HG02973 (cell line): ENCODE data around the gene MARCHF3.
"Not testable (repeated sequence)": the region's sequence is repeated elsewhere in the genome, so short reads cannot be mapped to it uniquely, and the experiment has no call there.

ENCODE experiments used
- ATAC-seq: cut with Tn5 transposase; IDR thresholded peaks from one replicate; pipeline ENCODE4 v1.9.1; 2021; ENCODE audit warnings: moderate library complexity; ENCODE audit not compliant: unreplicated experiment

The MARCHF3 gene, protein sequence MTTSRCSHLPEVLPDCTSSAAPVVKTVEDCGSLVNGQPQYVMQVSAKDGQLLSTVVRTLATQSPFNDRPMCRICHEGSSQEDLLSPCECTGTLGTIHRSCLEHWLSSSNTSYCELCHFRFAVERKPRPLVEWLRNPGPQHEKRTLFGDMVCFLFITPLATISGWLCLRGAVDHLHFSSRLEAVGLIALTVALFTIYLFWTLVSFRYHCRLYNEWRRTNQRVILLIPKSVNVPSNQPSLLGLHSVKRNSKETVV

GRCh38 chr5:127030259-127031146, at the start of gene MARCHF3:
Gene MARCHF3 (minus strand): TSS chr5:127030558. CDS start chr5:126918171, 112,387 bp downstream.
- ATAC-seq, result peak; percentile 96

DNA sequence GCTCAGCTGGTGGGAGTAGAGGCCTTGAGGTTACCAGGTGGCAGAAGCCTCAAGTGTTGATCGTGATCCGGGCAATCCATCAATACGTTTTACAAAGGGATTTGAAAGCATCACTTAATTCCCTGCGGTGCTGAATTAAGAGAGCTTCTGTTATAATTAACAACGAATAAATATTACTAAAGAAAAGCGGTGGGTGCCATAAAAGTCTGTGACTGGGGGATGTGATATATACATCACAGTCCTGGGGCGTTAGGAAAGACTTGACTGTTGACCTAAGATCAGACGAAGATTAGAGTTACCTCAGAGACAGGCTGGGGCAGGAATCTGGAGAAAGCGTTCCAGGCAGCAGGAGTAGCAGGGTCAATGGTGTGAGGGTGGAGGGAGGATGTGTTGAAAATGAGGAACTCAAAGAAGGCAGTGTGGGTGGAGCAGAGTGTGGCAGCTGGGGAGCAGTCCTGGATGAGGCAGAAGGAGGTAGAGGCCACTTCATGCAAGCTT, 49.7 kb upstream of the MARCHF3 start:
- no peak for ATAC-seq

- ATAC-seq, result no peak
These were observed 47.0 kb upstream of the MARCHF3 start for GRCh38 chr5:127077366-127077765.

DNA sequence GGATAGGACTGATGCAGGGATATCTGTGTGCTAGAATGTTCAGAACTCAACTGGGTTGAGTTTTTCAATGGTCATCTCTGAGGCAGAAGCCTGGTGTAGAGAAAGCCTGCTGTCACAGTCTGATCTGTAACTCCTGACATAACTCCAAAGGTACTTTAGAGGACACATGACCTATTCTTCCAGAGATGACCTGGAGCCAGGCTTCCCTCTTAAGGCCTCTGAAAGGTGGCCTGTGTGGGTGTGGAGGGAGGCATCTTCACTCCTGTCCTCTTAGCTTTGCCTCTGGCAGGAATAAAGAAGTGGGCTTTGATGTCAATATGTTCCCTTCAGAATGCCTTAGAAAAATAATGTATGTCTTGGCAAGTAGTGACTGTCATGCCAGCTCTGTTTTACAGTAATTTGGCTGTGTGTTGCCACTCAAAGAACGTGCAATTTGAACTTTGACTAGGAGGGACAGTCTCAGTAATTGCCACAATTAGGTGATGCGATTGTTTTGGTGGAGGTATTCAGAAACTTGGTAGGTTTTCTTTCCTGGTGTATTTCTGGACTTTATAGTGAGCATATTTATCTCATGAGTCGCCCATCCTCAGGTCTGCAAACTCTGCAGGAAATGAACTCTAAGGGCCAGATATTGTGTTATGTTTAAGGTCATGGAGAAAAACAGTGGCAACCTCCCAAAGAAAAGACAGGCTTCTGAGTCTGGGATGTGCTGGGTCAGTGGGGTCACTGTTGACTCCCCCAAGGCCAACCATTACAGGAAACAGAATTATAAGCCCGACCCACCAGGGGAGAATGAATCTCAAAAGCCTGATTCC, 46.2 kb upstream of the MARCHF3 start:
- no peak for ATAC-seq

DNA sequence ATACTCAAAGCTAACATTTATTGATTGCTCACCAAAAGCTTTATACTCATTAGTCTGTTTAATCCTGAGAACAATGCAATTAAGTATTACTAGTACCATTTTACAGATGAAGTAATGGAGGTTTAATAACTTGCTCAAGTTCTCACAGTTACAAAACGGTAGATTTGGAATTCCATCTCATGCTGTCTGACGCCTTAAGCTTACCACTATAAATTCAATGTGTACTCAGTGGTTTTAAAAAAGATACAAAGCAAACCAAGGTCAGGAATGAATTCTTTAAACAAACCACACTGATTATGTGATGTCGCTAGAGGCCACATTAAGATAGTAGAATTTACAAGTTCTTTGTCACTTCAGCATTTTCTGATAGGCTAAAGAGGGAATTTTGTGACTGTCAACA, 44.1 kb upstream of the MARCHF3 start:
- ATAC-seq, result no peak

DNA sequence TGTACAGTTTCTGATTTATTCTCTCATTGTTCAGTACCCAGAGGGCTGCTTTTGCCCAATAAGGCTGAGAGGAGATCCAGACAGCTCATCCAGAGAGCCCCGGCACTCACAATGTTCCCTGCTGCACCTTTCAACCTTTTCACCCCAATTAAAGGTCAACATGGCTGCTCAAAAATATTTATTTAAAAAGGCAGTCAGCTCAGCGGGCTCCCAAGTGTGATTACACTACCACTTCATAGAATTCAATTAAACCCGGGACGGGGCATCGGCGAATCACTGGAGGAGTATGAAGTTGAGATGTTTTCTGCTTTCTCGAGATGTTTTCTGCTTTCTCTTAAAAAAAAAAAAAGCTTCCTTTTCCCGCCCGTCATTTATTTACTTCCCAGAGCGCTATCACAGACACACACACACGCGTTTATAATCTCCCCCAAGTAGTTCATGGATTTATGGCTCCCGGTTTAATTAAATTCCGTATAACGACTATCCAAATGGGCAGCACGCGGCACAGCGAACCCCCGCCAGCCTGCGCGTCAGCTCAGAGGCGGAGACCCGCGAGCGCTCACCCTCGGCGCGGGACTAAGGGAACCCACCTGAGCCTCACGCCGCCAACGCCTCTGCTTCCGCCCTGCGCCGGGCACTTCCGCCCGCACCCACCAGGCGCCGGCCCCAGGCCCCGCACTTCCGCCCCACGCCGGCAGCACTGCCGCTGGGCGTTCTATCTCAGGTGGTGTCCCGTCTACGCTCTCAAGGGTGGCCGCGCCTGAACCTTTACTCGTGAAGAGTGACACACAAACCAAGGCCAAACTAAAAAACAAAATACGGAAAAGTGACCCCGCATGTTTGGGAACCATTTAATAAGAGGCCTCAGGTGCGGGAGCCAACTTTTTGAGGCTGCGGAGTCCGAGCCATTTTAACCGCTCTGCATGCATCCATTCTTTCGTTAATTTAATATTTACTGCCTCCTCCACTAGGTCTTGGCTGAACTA, 42.8 kb upstream of the MARCHF3 start, which contains the start of gene C5orf63:
Gene C5orf63, minus strand, starts transcription at position 642 of the 986 bp plus-strand sequence. CDS start 14,507 bp downstream, outside the sequence.
- peak; percentile 99 for ATAC-seq

DNA sequence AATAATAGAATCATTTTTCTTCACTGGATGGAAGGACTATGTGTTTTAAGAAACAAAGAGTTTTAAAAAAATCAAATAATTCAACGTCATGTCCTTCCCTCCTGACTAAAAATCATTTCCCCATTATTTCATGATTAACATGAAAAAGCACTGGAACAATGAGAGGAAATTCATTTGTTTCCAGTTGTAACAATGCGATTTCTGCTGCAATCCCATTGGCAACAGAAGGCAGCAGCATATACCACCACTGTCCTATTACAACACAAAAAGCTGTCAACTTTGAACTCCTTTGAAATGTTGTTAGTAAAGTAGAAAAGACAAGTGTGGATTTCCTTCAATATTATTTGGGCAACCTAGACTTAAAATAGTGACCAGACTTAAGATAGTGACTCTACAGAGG, 39.9 kb upstream of the MARCHF3 start:
- no peak for ATAC-seq

- no peak for ATAC-seq
These were observed 38.3 kb upstream of the MARCHF3 start for GRCh38 chr5:127068493-127069214.

- no peak for ATAC-seq
These were observed 36.4 kb upstream of the MARCHF3 start for GRCh38 chr5:127066721-127067120.

DNA sequence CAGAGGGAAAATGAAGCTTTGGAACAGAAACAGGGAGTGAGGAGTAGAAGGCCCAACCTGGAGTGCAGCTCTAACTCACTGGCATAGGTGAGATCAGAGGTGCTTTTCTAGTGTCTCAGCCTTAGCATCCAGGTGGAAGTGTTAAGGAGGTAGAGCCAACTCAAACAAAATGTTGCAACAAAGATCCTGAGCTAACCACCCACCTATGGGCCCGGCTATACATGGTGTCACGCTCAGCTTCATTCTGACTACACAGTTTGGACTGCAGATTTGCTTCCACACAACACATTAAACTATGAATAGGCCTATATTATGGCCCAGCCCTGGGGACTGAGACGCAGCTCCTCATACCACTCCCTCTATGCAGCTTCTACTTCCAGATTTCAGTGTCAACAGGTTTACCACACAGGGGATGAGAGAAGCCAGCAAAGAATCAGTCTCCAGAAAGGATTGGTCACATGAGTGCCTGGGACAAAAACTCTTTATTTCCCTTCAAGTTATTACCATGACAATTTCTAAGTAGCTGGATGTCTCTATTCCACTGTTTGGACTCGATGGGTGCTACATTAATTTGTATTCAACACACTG, 34.0 kb upstream of the MARCHF3 start:
- no peak for ATAC-seq

DNA sequence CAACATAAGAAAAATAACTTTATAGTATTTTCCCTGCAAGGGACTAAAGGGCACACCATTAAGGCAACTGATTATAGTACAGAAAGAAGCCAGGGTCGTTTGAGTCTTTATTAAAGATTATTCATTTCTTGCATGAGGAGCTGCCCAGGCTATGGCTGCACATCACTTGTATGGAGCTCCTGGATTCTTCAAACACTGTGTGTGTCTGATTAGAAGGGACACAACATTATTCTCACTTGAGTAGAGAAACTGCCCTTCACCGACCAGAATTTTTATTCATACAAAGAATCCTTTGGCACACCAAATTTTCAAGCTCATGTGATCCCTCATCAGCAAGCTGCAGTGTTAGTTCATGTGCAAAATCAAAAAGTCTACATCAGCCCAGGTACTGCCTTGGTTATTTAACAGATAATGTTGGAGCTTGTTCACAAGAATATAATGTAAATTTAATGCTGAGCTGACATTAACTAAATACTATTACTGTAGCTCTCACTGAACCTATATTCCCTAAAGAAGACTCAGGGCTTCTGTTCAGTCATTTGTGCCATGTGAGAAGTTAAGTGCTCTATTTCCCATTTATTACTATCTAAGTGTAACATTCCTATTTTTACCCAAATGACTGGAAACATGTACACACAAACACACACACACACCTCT, 33.0 kb upstream of the MARCHF3 start:
- no peak for ATAC-seq

DNA sequence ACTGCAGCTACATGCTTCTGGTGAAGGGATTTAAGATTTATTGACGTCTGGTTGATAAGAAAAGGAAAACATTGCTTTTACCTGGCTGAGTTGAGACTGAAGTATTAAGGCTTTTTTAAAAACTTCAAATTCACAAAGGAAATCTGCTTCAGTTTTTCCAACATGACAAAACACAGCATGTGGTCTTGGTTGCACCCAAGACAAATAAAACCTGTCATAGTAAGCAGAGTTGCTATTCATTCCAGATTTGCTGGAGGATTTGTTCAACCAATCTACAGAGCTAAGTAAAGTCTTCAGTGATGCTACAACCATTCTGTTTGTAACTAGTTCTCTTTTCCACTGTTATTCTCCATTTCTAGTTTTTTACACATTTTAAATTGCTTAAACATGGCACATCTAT, 31.6 kb upstream of the MARCHF3 start:
- ATAC-seq, result no peak

GRCh38 chr5:127061537-127061936, 31.2 kb upstream of the MARCHF3 start:
- ATAC-seq, result no peak

- ATAC-seq, result no peak
These were observed 30.2 kb upstream of the MARCHF3 start for GRCh38 chr5:127060470-127060985.

DNA sequence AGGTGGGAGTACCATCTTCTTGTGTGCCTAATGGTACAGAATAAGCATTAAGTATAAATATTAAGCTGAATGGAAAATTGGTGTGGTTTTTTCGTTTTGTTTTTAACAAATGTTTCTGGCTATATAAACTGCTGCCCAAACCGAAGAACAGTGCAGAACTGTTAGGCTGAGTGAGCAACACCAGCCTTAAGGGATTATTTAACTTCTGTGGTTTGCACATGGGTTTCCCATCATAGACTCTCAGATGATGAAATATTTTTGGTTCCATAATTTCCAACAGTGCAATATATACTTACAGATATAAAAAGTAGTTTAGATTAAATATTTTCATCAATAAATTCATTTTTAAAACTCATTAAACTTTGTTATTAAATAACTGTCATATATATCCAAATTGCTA, 26.5 kb upstream of the MARCHF3 start:
- ATAC-seq, result no peak

GRCh38 chr5:127055880-127056653, 25.7 kb upstream of the MARCHF3 start:
- ATAC-seq, result no peak

GRCh38 chr5:127053551-127053950, 23.2 kb upstream of the MARCHF3 start:
- not testable (repeated sequence) for ATAC-seq
